SK-N-MC (cell line): Measurements from ENCODE around the gene PRDM16.
A peak's percentile ranks its signal among the peaks of the same experiment; 100 is the strongest.

Source experiments
- EZH2 ChIP-seq: fragments of 200-600 bp; sonication (generic); IDR thresholded peaks from one replicate; pipeline ENCODE4 v1.6.1; 2017; ENCODE audit warnings: antibody characterized with exemption
- POLR2AphosphoS5 ChIP-seq: IDR thresholded peaks from 2 replicates; pipeline ENCODE4 v1.6.1; 2012; ENCODE audit warnings: mild to moderate bottlenecking, low read depth, low read length, borderline replicate concordance

- TF ChIP-seq POLR2AphosphoS5 (no peak), EZH2 (peak; percentile 4)
Measured at GRCh38 chr1:3156936-3157335, 87.9 kb downstream of the PRDM16 start.
